HG02798 (cell line): ENCODE results near the gene MAGEB3.
"Not testable (repeated sequence)": the region's sequence is repeated elsewhere in the genome, so short reads cannot be mapped to it uniquely, and the experiment has no call there.

ENCODE experiments used
- ATAC-seq: cut with Tn5 transposase; IDR thresholded peaks from one replicate; pipeline ENCODE4 v1.9.1; 2021; ENCODE audit warnings: mild to moderate bottlenecking; ENCODE audit not compliant: unreplicated experiment, poor library complexity

MAGEB3 gene

DNA sequence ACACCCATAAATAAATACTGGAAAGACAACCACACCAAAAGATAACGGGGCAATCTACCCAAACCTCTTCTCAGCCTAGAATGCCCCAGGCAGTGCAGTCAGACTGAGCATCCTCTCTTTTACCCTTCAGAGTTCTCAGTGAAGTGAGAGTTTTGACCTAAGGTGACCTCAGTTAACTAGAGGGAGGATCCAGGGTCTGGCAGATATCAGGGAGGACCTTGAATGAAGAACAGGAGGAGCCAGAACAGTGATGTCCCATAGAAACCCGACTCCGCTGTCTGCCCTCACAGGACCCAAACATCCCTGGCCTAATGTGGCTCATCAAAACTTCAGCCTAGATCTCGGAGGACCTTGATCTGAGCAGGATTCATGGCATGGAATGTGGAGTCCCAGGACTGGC is at the start of gene MAGEB3:
Gene MAGEB3 (plus strand): TSS at position 263 of the 400 bp plus-strand sequence. CDS start 5,268 bp downstream, outside the sequence.
- no peak for ATAC-seq

GRCh38 chrX:30181353-30181752 is 49.1 kb upstream of the MAGEB3 start:
- peak; percentile 75 for ATAC-seq

DNA sequence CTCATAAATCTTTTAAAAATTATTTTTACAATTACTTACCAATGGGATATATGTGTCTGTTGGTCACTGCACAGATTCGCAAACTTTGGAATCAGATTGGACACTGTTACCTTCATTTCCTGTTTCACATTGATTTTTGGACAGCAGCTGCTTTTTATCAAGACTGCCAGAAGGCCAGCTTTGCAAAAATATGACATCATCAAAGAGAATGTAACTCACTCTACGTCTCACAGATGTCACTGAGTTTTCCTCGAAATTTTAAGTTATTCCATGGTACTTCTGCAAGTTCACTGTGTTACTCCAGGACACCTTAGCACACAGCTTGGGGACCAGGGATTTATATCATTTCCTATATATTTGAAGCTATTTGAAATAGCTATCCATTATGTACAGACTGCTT is 46.9 kb upstream of the MAGEB3 start:
- ATAC-seq = no peak

DNA sequence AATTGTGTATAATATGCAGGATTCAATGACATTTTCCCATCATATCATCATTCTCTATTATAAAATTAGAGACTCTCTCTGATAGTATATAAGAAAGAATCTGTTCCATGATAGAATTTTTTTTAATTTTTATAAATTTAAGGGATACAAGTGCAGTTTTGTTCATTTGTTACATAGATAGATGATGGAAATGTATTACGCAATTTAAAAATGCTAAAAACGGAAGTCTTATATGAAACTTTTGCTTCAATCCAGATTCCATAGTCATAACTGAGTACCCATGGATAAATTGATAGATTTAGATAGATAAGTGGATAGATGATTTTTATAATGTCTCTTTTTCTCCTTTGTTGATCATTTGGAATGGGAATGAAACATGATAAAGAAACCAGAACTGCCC is 40.0 kb upstream of the MAGEB3 start:
- ATAC-seq = no peak

DNA sequence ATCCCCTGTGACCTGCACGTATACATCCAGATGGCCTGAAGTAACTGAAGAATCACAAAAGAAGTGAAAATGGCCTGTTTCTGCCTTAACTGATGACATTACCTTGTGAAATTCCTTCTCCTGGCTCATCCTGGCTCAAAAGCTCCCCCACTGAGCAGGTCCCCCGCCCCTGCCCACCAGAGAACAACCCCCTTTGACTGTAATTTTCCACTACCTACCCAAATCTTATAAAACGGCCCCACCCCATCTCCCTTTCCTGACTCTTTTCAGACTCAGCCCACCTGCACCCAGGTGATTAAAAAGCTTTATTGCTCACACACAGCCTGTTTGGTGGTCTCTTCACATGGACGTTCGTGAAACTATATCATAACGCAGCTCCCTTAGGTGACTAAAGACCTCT is 36.5 kb upstream of the MAGEB3 start:
- not testable (repeated sequence) for ATAC-seq

DNA sequence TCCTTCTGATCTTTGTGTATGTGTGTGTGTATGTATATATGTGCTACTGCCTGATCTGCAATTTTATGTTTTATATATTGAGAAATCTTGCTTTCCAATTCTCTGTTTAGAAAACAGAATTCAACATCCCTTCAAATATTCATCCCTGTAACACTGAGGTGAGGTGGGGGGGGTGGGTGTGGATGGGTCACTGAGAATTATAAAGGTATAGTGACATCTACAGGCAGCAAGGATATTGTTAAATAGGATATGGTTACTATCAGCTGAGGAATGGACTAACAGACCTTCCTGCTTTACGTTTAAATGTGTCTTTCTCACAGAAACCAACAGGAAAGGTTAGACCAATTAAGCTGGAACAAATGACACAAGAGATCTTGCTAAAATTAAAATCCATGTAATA is 34.1 kb upstream of the MAGEB3 start:
- no peak for ATAC-seq

- ATAC-seq = no peak
Measured at GRCh38 chrX:30212172-30212571, 18.3 kb upstream of the MAGEB3 start.

DNA sequence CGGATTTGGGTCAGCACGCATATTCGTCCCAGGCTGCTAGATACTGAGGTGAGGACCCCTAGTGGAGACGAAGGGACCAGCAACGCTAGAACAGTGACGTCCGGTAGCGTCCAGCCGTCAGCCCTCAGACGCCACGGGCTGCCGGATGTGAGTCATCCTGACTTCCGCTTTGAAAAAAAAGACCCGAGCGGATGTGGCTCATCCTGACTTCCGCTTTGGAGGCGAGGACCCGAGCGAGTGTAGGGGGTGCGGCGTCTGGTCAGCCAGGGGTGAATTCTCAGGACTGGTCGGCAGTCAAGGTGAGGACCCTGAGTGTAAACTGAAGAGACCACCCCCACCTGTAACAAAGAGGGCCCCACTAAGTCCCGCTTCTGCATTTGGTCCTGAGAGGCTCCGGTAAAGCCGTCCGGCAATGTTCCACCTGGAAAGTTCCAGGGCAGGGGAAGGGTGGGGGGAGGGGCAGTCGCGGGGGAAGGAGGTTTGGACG is 15.1 kb upstream of the MAGEB3 start, which contains the start of gene MAGEB2:
Gene MAGEB2 (plus strand): TSS at position 207 of the 487 bp plus-strand sequence. CDS start 3,018 bp downstream, outside the sequence.
- ATAC-seq = no peak

GRCh38 chrX:30217465-30217864 is 13.0 kb upstream of the MAGEB3 start:
- ATAC-seq = no peak

DNA sequence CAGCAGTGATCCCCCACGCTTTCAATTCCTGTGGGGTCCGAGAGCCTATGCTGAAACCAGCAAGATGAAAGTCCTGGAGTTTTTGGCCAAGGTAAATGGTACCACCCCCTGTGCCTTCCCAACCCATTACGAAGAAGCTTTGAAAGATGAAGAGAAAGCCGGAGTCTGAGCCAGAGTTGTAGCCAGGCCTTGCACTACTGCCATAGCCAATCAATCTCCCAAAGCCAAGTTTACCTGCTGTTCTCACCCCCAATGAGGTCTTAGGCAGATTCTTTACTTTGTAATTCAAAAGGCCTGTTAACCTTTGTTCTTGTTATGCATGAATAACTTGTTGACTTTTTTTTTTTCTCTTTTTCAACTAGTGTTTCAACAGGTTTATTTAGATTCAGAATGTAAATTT is 11.1 kb upstream of the MAGEB3 start:
- ATAC-seq = no peak

DNA sequence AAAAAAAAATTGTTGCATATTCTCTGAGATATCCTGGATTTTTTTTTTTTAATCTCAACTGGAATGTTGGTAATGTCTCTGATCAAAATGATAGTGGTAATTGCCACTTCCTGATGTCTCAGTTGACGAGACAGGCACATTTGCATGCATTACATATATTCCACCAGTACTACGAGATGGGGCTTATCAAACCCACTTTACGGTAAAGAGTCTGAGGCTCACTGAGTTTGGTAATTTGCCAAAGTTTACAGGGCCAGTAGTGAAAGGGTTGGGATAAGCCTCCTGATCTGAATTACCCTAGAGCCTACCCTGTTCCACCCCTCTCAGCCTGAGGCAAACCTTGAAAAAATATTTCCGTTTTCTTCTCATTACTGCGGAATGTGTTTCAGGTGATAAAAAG is 9.8 kb upstream of the MAGEB3 start:
- no peak for ATAC-seq

DNA sequence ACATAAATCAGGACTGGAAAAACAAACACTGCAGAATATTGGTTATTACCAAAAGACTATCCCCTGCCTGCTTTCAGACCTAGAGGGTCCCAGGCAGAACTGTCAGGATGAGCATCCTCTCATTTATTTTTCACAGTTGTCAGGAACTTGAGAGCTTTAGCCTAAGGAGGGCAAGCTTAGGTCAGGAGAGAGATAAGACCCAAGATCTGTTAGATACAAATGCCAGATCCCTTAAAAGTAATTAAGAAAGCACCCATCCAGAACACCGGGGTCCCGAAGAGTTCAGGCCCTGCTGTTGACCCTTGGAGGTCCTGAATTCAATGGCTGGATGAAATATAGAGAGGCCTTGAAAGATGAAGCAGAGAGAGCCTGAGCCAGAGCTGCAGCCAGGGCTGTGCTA is 5.9 kb upstream of the MAGEB3 start:
- no peak for ATAC-seq

- no peak for ATAC-seq
Measured at GRCh38 chrX:30228526-30228925, 1.9 kb upstream of the MAGEB3 start.

DNA sequence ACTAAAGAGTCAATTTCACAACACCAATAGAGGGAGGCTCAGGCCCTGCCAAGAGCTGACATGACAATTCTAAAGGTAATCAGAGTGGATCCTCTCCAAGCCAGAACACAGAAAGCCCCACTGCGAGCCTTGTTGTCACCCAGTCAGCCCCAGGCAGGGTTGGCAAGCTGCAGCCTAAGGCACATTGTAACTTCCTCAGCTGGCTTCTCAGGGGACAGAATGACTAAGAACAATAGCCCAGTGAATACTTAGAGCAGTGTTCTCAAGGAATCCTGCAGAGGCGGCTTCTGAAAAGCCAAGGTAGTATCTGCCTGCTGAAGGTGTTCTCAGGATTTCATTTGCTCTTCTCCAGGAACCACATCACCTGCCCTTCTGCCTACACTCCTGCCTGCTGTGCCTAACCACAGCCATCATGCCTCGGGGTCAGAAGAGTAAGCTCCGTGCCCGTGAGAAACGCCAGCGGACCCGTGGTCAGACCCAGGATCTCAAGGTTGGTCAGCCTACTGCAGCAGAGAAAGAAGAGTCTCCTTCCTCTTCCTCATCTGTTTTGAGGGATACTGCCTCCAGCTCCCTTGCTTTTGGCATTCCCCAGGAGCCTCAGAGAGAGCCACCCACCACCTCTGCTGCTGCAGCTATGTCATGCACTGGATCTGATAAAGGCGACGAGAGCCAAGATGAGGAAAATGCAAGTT is 11.4 kb downstream of the MAGEB3 start, which contains the start of gene MAGEB4:
Gene MAGEB4 (plus strand): TSS at position 277 of the 692 bp plus-strand sequence. CDS start 136 bp downstream, at position 413.
- peak; percentile 54 for ATAC-seq

DNA sequence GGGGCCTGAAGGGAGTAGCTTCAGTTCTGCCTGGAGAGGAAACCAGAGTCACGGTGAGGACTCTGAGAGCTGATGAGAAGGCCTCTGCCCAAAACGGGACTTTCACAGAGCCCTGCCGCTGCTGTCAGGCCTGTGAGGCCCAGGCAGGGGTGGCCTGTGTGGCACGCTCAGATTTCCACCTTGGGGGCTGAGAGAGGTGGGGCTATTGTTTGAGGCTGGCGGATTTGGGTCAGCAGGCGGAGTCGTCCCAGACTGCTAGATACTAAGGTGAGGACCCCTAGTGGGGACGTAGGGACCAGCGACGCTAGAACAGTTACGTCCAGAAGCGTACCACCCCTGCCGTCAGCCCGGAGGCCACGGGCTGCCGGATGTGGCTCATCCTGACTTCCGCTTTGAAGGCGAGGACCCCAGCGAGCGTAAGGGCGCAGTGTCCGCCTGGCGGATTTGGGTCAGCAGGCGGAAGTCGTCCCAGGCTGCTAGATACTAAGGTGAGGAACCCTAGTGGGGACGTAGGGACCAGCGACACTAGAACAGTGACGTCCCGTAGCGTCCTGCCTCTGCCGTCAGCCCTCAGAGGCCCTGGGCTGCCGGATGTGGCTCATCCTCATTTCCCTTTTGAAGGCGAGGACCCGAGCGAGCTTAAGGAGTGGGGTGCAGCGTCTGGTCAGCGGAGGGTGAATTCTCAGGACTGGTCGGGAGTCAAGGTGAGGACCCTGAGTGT is 16.5 kb downstream of the MAGEB3 start, which contains the start of gene MAGEB1:
Gene MAGEB1 (plus strand): TSS at position 378 of the 721 bp plus-strand sequence. CDS start 3,348 bp downstream, outside the sequence.
- peak; percentile 53 for ATAC-seq

DNA sequence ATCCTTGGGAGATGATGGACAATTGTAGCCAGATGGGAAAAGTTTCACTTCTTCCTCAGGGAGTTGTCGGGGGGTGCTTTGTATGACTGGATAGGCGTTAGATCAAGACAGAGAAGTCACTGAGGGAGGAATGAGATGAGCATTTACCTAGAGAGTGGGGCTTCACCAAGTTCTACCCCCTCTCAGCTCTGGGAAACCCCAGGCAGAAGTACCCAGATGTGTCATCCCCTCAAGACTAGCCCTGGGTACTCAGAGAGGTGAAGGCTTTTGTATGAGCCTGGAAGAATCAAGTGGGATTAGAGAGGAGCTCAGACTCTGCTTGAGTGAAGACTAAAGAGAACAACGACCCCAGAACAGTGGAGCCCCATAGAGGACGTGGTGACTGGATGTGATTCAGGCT is 18.4 kb downstream of the MAGEB3 start:
- ATAC-seq = peak; percentile 64

- peak; percentile 80 for ATAC-seq
Measured at GRCh38 chrX:30253257-30253656, 22.8 kb downstream of the MAGEB3 start.

GRCh38 chrX:30259927-30260326 is 29.5 kb downstream of the MAGEB3 start:
- ATAC-seq = no peak

GRCh38 chrX:30261012-30261411 is 30.6 kb downstream of the MAGEB3 start:
- ATAC-seq = no peak

DNA sequence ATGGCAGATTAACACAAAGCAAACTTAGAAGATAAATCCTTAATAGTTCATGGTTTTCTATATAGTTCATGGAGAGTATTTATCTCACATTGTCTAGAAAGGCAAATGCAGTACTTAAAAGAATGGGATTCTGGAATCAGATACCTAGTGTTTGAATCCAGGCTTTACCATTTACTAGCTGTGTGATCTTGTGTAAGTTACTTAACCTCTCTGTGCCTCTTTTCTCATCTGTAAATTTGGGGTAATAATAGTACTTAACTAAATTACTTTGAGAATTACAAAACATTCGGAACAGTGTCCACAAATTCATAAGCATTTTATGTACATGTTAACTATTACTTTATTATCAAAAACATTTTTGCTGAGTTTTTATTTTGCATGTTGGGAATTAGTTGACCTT is 32.3 kb downstream of the MAGEB3 start:
- no peak for ATAC-seq

- ATAC-seq = no peak
Measured at GRCh38 chrX:30270639-30271038, 40.2 kb downstream of the MAGEB3 start.
